MM.1S (cell line): ENCODE results near the gene FOSL1.

ENCODE experiments used
- CTCF ChIP-seq: fragments of 300-600 bp; sonication (generic); IDR thresholded peaks from 2 replicates; pipeline ENCODE4 v1.5.1; 2016; ENCODE audit warnings: antibody characterized with exemption, low read length, mixed read lengths
- EZH2phosphoT487 ChIP-seq: fragments of 300-600 bp; sonication (generic); IDR thresholded peaks from 2 replicates; pipeline ENCODE4 v1.6.1; 2018; ENCODE audit warnings: antibody characterized with exemption, low read length

DNA sequence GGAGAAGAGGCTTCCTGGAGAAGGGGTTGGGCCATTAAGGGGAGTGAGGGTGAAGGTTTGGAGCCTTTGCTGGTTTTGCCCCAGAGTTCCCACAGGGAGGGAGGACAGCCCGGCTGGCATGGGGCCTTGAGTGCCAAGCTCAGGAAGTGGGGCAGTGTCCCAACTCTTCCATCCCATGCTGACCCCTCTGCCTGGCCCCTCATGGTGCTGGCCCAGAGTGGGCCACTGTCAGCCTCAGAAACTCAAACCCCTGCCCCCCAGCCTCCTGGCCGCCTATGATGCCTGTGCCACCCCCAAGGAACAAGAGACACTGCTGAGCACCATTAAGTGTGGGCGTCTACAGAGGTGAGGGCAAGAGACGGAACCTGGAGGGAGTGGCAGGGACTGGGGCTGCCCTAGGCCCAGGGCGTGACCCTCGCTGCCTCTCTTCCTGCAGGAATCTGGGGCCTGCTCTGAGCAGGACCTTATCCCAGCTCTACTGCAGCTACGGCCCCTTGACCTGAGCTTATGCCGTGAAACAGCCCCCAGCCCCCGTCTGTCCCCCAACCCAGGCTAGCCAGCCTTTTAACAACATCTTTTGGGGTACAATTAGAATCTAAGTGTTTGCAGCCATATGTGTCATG, 34.5 kb downstream of the FOSL1 start:
- TF ChIP-seq CTCF = no peak
- TF ChIP-seq EZH2phosphoT487 = no peak
